Transverse colon (tissue), 4 donors: ENCODE results near the gene STXBP3. TPM values are rescaled to one million over a fixed set of nuclear protein-coding genes. Genes with fewer than 3 reads are reported as not detected.

Experiments used
- DNase-seq: peaks from one replicate; pipeline ENCODE4 v3.0.0-alpha.2; 2019
- H3K27ac ChIP-seq, 4 donors: fragments of 200-600 bp; sonication (generic); 2 replicates each; pipeline ENCODE4 v1.5.1; 2016 to 2018; ENCODE audit warnings: inconsistent platforms in 4 of 4
- H3K27me3 ChIP-seq: fragments of 200-600 bp; sonication (generic); 2 replicates; pipeline ENCODE4 v1.5.1; 2017; ENCODE audit warnings: inconsistent platforms
- H3K36me3 ChIP-seq, 4 donors: fragments of 200-600 bp; sonication (generic); 2 replicates each; pipeline ENCODE4 v1.5.1; 2017 to 2019; ENCODE audit warnings: inconsistent platforms in 4 of 4
- H3K4me1 ChIP-seq, 4 donors: fragments of 200-600 bp; sonication (generic); 2 replicates each; pipeline ENCODE4 v1.5.1; 2017 to 2020; ENCODE audit warnings: inconsistent platforms in 4 of 4
- H3K4me3 ChIP-seq, 4 donors: fragments of 200-600 bp; sonication (generic); 1 replicate in 1 of 4; 2 replicates in 3 of 4; pipeline versions ENCODE4 v1.5.1 to v1.6.1; 2017 to 2019; ENCODE audit warnings: inconsistent platforms in 4 of 4
- H3K9me3 ChIP-seq, 2 donors: fragments of 200-600 bp; sonication (generic); 2 replicates each; pipeline ENCODE4 v1.5.1; 2017 to 2019; ENCODE audit warnings: inconsistent platforms in 2 of 2
- CTCF ChIP-seq, 5 experiments: fragments of 200-600 bp in 3 of 5; fragments of 450-650 bp in 2 of 5; sonication (generic) in 3 of 5; IDR thresholded peaks; 1 replicate in 2 of 5; 2 replicates in 3 of 5; pipeline ENCODE4 v1.5.1; 2016 to 2017; ENCODE audit warnings: antibody characterized with exemption in 5 of 5, inconsistent platforms in 3 of 5, mild to moderate bottlenecking in 2 of 5, moderate library complexity in 1 of 5
- EP300 ChIP-seq: sonication (generic); formaldehyde crosslinking; IDR thresholded peaks from one replicate; pipeline ENCODE4 v1.6.1; 2017; ENCODE audit warnings: antibody characterized with exemption, low read depth
- POLR2A ChIP-seq: fragments of 450-650 bp; IDR thresholded peaks from one replicate; pipeline ENCODE4 v1.6.1; 2016; ENCODE audit warnings: antibody characterized with exemption, mild to moderate bottlenecking, moderate library complexity
- POLR2AphosphoS5 ChIP-seq, 3 donors: sonication (generic); formaldehyde crosslinking; IDR thresholded peaks; one replicate each; pipeline ENCODE4 v1.6.1; 2016; ENCODE audit warnings: antibody characterized with exemption in 3 of 3
- WGBS, 2 donors: methylation state at CpG; one replicate each; pipeline ENCODE4 v1.1.5; 2018; ENCODE audit warnings: low coverage in 1 of 2; 5-methylcytosine and 5-hydroxymethylcytosine counted together
- in situ Hi-C, 4 donors: fragments of 200-750 bp; cut with MboI; loops; one replicate each; pipeline versions ENCODE4 v1.15.0 to v1.15.1; 2017; ENCODE audit warnings: low sequenced_read_pairs in 3 of 4, low pct_ligation_motif_present in 1 of 4, low pct_unique_long_range_greater_than_20kb in 1 of 4
- intact Hi-C: fragments of 100-400 bp; cut with DNase I; formaldehyde crosslinking; loops from one replicate; pipeline ENCODE4 v1.15.1; 2023; ENCODE audit warnings: low total_unique reads
- total RNA-seq, 4 donors: library from RNA; depleted of rRNA; stranded (reverse); fragments of >200 nt; gene quantifications; one replicate each; pipeline ENCODE4 v1.1.0, GENCODE V29; 2016

The STXBP3 gene
- total RNA-seq, 4 donors from 2014 or later: 33.3 to 134 (median 76.3) TPM

- H3K27me3 ChIP-seq: no peaks in the 10 kb centered on the region
- intact Hi-C loops: no loop called here
- H3K27ac ChIP-seq: no peak within 1 kb of the TSS
- in situ Hi-C loops: no loop called here
- H3K4me1 ChIP-seq: no peaks in the 10 kb centered on the region
- H3K9me3 ChIP-seq: no peaks in the 10 kb centered on the region
- WGBS, 2 donors: 61 to 66% methylated on average over 8 to 9 of the region's 9 CpGs
- H3K4me3 ChIP-seq: no peak within 1 kb of the TSS
- no peaks in the 10 kb centered on the region for H3K36me3 ChIP-seq
- no peak for TF ChIP-seq POLR2AphosphoS5 (IDR thresholded peaks at IDR 0.05)
- TF ChIP-seq POLR2A: no peak
- TF ChIP-seq CTCF (IDR thresholded peaks at IDR 0.05): no peak
- no peak for TF ChIP-seq EP300
- no peak for DNase-seq
Measured at GRCh38 chr1:108712606-108713150, 33.8 kb upstream of the STXBP3 start, which contains the start of gene FNDC7. Gene FNDC7 (plus strand): TSS chr1:108712908. CDS start chr1:108712934, 26 bp downstream.

- Histone ChIP-seq H3K9me3 (no peaks in the 10 kb centered on the region), H3K4me3 (no peak overlapping the region), H3K27ac (no peak overlapping the region), H3K36me3 (no peaks in the 10 kb centered on the region), H3K27me3 (no peaks in the 10 kb centered on the region), H3K4me1 (no peaks in the 10 kb centered on the region)
- 50 to 85% methylated on average over 1 to 5 of the region's 5 CpGs for WGBS, 2 donors
- no peak for DNase-seq
- intact Hi-C loops: no loop called here
- in situ Hi-C loops: no loop called here
- no peak for TF ChIP-seq CTCF (IDR thresholded peaks at IDR 0.05)
- TF ChIP-seq POLR2AphosphoS5 (IDR thresholded peaks at IDR 0.05): no peak
- TF ChIP-seq EP300: no peak
- TF ChIP-seq POLR2A: no peak
Measured at GRCh38 chr1:108715932-108716331, 30.5 kb upstream of the STXBP3 start.

- Histone ChIP-seq H3K27me3 (no peaks in the 10 kb centered on the region), H3K9me3 (no peaks in the 10 kb centered on the region), H3K27ac (no peak overlapping the region), H3K4me3 (no peak overlapping the region), H3K36me3 (no peaks in the 10 kb centered on the region), H3K4me1 (no peaks in the 10 kb centered on the region)
- WGBS, 2 donors: 81 to 95% methylated on average over 2 of the region's 2 CpGs
- intact Hi-C loops: no loop called here
- TF ChIP-seq POLR2AphosphoS5 (IDR thresholded peaks at IDR 0.05) (no peak), EP300 (no peak), POLR2A (no peak), CTCF (IDR thresholded peaks at IDR 0.05) (no peak)
- in situ Hi-C loops: no loop called here
- no peak for DNase-seq
Measured at GRCh38 chr1:108716437-108717230, 29.8 kb upstream of the STXBP3 start.

- intact Hi-C loops: no loop called here
Measured at GRCh38 chr1:108717774-108718316, 28.6 kb upstream of the STXBP3 start.

More at GRCh38 chr1:108717774-108718316, 28.6 kb upstream of the STXBP3 start:
- Histone ChIP-seq H3K27me3 (no peaks in the 10 kb centered on the region), H3K4me1 (no peaks in the 10 kb centered on the region), H3K4me3 (no peak overlapping the region), H3K27ac (no peak overlapping the region), H3K36me3 (no peaks in the 10 kb centered on the region), H3K9me3 (no peaks in the 10 kb centered on the region)
- no peak for TF ChIP-seq POLR2AphosphoS5 (IDR thresholded peaks at IDR 0.05)
- TF ChIP-seq POLR2A: no peak
- TF ChIP-seq EP300: no peak
- no peak for TF ChIP-seq CTCF (IDR thresholded peaks at IDR 0.05)
- DNase-seq: no peak
- 87% methylated on average over 9 of the region's 9 CpGs; no CpG with 5 or more reads in 1 of the 2 donors for WGBS, 2 donors
- in situ Hi-C loops: no loop called here
